Measurements from ENCODE around the gene MEGF11.

Gene MEGF11

DNA sequence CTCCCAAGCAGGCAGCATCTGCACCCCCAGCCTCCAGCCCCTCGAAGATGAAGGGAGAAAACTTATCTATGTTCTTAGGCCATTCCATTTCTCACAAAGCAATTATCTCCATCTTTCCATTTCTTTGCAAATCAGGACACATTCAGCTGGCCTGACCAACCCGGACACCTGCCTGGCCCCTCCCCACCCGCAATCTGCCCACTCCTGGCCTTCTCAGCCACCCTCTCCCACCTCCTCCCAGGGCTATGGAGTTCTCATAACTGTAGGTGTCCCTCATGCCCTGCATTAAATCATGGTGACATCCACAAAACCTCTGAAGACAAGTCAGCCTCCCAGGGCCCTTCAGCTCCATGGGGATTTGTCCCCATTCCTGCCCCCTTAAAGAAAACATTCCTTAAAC, 119.3 kb downstream of the MEGF11 start:
- no peaks in the 10 kb centered on the region for H3K4me1 ChIP-seq (ENCODE audit: control insufficient read depth, insufficient read depth, low read length)
- TF ChIP-seq ZNF785 (tag by site-specific recombination; IDR thresholded peaks at IDR 0.05) (no peak), ZNF654 (tag by site-specific recombination; IDR thresholded peaks at IDR 0.05; ENCODE audit: low read depth) (no peak), KLF7 (tag by site-specific recombination; IDR thresholded peaks at IDR 0.05; ENCODE audit: borderline replicate concordance) (no peak), ZNF621 (tag by site-specific recombination; IDR thresholded peaks at IDR 0.05) (no peak), ZFHX2 (tag by site-specific recombination; conservative IDR thresholded peaks at IDR 0.05) (peak; percentile 83), OVOL3 (tag by site-specific recombination; IDR thresholded peaks at IDR 0.05) (no peak), ZNF19 (tag by site-specific recombination; IDR thresholded peaks at IDR 0.05; ENCODE audit: low read depth) (no peak), ZNF202 (tag by site-specific recombination; IDR thresholded peaks at IDR 0.05; ENCODE audit: borderline replicate concordance) (no peak), WT1 (tag by site-specific recombination; IDR thresholded peaks at IDR 0.05) (no peak), ZBTB1 (tag by site-specific recombination; IDR thresholded peaks at IDR 0.05) (no peak), ZIC2 (tag by site-specific recombination; IDR thresholded peaks at IDR 0.05) (peak; percentile 44), EGR2 (tag by site-specific recombination; IDR thresholded peaks at IDR 0.05; ENCODE audit: low read depth) (peak; percentile 92)
- POLR2A ChIA-PET, result no interaction called here

DNA sequence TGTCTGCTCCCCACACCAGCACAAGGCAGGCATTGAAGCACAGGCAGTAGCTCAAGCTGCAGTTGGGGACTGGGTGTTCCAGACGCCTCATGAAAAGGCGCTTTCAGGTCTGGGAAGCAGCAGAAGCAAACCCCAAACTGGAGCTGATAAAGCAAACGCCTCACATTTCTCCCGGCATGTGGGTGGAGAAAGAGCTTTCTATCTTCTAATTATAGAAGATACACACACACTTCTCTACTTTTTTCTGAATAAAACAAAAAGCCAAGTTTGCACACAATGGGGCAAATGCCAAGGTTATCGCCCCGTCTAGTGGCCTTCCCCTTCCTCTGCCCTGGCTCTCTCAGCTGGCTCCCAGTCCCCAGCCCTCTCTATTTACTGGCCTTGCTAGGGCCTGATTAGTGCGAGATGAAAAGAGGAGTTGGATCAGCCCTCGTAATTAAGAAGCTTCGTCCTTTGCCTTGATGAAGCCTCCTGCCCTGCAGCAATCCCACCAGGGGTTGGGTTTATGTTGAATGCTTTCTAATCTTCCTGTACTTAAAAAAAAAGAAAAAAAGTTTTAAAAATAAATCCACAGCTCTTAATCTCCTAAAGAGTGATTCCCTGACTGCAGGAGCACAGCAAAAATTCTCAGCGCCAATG, 120.2 kb downstream of the MEGF11 start:
- Histone ChIP-seq H3K36me3 (ENCODE audit: control insufficient read depth in 2 of 2, insufficient read depth in 1 of 2, low read length in 2 of 2) (no peaks in the 10 kb centered on the region), H3K27ac (ENCODE audit: extremely low read depth, low read depth, low read length) (no peak overlapping the region), H3K4me1 (ENCODE audit: control insufficient read depth, insufficient read depth, low read length) (no peaks in the 10 kb centered on the region), H3K9me3 (ENCODE audit: control insufficient read depth, insufficient read depth, low read depth, low read length) (no peaks in the 10 kb centered on the region), H3K4me3 (ENCODE audit: low read depth, low read length) (no peak overlapping the region)
- ChIA-PET POLR2A (interaction anchor here (0.7 kb wide), 1 partner anchor 337 kb away, joined by 3 read pairs; no protein-coding TSS in a partner anchor), CTCF (interaction anchor here (0.5 kb wide), 1 partner anchor 860 kb away, joined by 3 read pairs; no protein-coding TSS in a partner anchor)
- TF ChIP-seq ZNF311 (tag by site-specific recombination; IDR thresholded peaks at IDR 0.05; ENCODE audit: borderline replicate concordance) (no peak), SP7 (tag by site-specific recombination; IDR thresholded peaks at IDR 0.05) (no peak), SCRT2 (tag by site-specific recombination; IDR thresholded peaks at IDR 0.05) (no peak), ZNF266 (tag by site-specific recombination; IDR thresholded peaks at IDR 0.05; ENCODE audit: low read depth) (no peak), ZIC2 (tag by site-specific recombination; IDR thresholded peaks at IDR 0.05) (0 out of 2 replicates have a peak, but pooled peaks have one; percentile 18), ZNF629 (tag by site-specific recombination; IDR thresholded peaks at IDR 0.05) (no peak)
- TF ChIP-seq, protein P1, sequence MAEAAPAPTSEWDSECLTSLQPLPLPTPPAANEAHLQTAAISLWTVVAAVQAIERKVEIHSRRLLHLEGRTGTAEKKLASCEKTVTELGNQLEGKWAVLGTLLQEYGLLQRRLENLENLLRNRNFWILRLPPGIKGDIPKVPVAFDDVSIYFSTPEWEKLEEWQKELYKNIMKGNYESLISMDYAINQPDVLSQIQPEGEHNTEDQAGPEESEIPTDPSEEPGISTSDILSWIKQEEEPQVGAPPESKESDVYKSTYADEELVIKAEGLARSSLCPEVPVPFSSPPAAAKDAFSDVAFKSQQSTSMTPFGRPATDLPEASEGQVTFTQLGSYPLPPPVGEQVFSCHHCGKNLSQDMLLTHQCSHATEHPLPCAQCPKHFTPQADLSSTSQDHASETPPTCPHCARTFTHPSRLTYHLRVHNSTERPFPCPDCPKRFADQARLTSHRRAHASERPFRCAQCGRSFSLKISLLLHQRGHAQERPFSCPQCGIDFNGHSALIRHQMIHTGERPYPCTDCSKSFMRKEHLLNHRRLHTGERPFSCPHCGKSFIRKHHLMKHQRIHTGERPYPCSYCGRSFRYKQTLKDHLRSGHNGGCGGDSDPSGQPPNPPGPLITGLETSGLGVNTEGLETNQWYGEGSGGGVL (tag by site-specific recombination; IDR thresholded peaks at IDR 0.05), result no peak
- TF ChIP-seq, protein P2, sequence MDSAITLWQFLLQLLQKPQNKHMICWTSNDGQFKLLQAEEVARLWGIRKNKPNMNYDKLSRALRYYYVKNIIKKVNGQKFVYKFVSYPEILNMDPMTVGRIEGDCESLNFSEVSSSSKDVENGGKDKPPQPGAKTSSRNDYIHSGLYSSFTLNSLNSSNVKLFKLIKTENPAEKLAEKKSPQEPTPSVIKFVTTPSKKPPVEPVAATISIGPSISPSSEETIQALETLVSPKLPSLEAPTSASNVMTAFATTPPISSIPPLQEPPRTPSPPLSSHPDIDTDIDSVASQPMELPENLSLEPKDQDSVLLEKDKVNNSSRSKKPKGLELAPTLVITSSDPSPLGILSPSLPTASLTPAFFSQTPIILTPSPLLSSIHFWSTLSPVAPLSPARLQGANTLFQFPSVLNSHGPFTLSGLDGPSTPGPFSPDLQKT (IDR thresholded peaks at IDR 0.05; ENCODE audit: borderline replicate concordance, low read depth, low read length), result no peak

More for the DNA sequence above, 119.3 kb downstream of the MEGF11 start:
- Histone ChIP-seq H3K27ac (ENCODE audit: extremely low read depth, low read depth, low read length) (no peak overlapping the region), H3K9me3 (ENCODE audit: control insufficient read depth, insufficient read depth, low read depth, low read length) (no peaks in the 10 kb centered on the region), H3K4me3 (ENCODE audit: low read depth, low read length) (no peak overlapping the region), H3K36me3 (ENCODE audit: control insufficient read depth in 2 of 2, insufficient read depth in 1 of 2, low read length in 2 of 2) (no peaks in the 10 kb centered on the region)
- CTCF ChIA-PET, result no interaction called here

DNA sequence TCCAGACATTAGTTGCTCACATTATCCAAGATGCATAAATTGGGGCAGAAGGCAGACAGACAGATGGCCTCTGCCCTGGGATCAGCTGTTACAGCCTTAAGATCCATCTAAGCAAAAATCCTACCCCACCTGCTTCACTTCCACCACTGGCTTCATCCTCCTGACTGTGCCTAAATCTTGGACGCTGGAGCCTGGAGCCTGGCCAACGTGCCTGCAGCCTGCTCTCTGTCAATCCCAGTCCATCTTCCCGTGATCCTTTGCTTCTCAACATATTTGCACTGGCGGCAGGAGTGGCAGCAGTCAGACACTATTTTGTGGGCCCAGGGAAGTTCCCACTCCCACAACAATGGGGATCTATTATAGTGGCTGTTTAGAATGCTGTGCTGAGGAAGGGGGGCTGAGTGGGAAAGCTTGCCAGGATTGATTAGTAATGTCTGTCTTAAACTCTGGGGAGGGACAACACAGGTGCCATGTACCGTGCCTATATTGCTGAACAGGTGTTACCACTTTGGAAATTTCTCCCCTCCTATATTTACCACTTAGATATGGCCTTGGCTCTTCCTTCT, 121.2 kb downstream of the MEGF11 start:
- Histone ChIP-seq H3K36me3 (ENCODE audit: control insufficient read depth in 2 of 2, insufficient read depth in 1 of 2, low read length in 2 of 2) (no peaks in the 10 kb centered on the region), H3K4me3 (ENCODE audit: low read depth, low read length) (no peak overlapping the region), H3K27ac (ENCODE audit: extremely low read depth, low read depth, low read length) (no peak overlapping the region), H3K9me3 (ENCODE audit: control insufficient read depth, insufficient read depth, low read depth, low read length) (no peaks in the 10 kb centered on the region), H3K4me1 (ENCODE audit: control insufficient read depth, insufficient read depth, low read length) (no peaks in the 10 kb centered on the region)
- ChIA-PET CTCF (interaction anchor here (0.5 kb wide), 1 partner anchor 859 kb away, joined by 3 read pairs; no protein-coding TSS in a partner anchor), POLR2A (no interaction called here)
- TF ChIP-seq ZNF654 (tag by site-specific recombination; IDR thresholded peaks at IDR 0.05; ENCODE audit: low read depth) (no peak), ZBTB17 (tag by site-specific recombination; IDR thresholded peaks at IDR 0.05) (peak; percentile 84), ZNF610 (tag by site-specific recombination; IDR thresholded peaks at IDR 0.05; ENCODE audit: borderline replicate concordance) (no peak), SCRT2 (tag by site-specific recombination; IDR thresholded peaks at IDR 0.05) (peak; percentile 18; the same call in 1 of the 2 replicates)
